ENCODE data around the gene TTN. TPM values are rescaled to one million over a fixed set of nuclear protein-coding genes. Genes with fewer than 3 reads are reported as not detected.

TTN gene
- total and polyA plus RNA-seq, 2 of the 8 experiments (the other 6 are each of a cell fraction or from before 2014, with no cell fraction given), result 0.30 to 9.7 TPM

DNA sequence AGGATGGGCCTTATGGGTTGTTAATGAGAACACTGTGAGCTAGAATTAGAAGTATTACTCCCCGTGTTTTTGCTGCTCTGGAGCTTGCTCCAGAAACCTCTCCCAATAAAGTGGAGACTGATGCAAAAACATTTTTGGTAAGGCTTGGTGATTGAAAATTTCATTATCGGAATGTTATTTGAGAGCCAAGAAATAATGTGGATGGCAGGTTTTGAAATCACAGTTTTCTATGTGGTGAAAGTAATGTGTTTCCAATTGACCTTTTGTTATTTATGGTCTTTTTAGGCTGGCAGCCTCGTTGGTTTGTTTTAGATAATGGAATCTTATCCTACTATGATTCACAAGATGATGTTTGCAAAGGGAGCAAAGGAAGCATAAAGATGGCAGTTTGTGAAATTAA lies 321.9 kb downstream of the TTN start (continued):
- TF ChIP-seq MAX (IDR thresholded peaks at IDR 0.05) (no peak), SP1 (IDR thresholded peaks at IDR 0.05; ENCODE audit: low read depth, low read length) (no peak)

Measured in H1 (cell line).